ENCODE data around the gene SLC5A2.

- TF ChIP-seq POLR2A (IDR thresholded peaks at IDR 0.05) = no peak
- TF ChIP-seq, protein P1, sequence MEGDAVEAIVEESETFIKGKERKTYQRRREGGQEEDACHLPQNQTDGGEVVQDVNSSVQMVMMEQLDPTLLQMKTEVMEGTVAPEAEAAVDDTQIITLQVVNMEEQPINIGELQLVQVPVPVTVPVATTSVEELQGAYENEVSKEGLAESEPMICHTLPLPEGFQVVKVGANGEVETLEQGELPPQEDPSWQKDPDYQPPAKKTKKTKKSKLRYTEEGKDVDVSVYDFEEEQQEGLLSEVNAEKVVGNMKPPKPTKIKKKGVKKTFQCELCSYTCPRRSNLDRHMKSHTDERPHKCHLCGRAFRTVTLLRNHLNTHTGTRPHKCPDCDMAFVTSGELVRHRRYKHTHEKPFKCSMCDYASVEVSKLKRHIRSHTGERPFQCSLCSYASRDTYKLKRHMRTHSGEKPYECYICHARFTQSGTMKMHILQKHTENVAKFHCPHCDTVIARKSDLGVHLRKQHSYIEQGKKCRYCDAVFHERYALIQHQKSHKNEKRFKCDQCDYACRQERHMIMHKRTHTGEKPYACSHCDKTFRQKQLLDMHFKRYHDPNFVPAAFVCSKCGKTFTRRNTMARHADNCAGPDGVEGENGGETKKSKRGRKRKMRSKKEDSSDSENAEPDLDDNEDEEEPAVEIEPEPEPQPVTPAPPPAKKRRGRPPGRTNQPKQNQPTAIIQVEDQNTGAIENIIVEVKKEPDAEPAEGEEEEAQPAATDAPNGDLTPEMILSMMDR (IDR thresholded peaks at IDR 0.05) = no peak
These were observed 44.9 kb downstream of the SLC5A2 start, which contains the start of gene AHSP for GRCh38 chr16:31527734-31528274.
